MCF 10A (cell line): Measurements from ENCODE around the gene LZTR1. TPM values are rescaled to one million over a fixed set of nuclear protein-coding genes. Genes with fewer than 3 reads are reported as not detected.

Source experiments
- BruUV-seq: library from RNA; stranded (reverse); fragments of 400-500 nt; replicated peaks from 2 replicates; lab custom pipeline; 2021; lab: Mats Ljungman, UMichigan
- CTCF ChIA-PET: fragments of 300-600 bp; sonication (Branson Sonifier 250); formaldehyde crosslinking; extraction: SDS; loops from one replicate; lab custom pipeline; 2021; ENCODE audit warnings: antibody characterized with exemption, inconsistent platforms; lab: Yijun Ruan, JAX
- POLR2A ChIA-PET: fragments of 300-600, 350-650 bp; sonication (Branson Sonifier 250); formaldehyde crosslinking; extraction: SDS; loops from one replicate; lab custom pipeline; 2020; ENCODE audit warnings: antibody characterized with exemption, inconsistent platforms; lab: Yijun Ruan, JAX
- DNase-seq: peaks from one replicate; pipeline ENCODE4 v3.0.0-alpha.2; 2018; ENCODE audit not compliant: unreplicated experiment
- H3K27ac Mint-ChIP-seq: one replicate; pipeline ENCODE4 v1.8.0; 2022; ENCODE audit warnings: mild to moderate bottlenecking, low read depth, mixed read lengths; ENCODE audit not compliant: unreplicated experiment
- H3K27me3 Mint-ChIP-seq: one replicate; pipeline ENCODE4 v1.8.0; 2022; ENCODE audit warnings: mixed read lengths; ENCODE audit not compliant: insufficient read depth, unreplicated experiment
- H3K36me3 Mint-ChIP-seq: one replicate; pipeline ENCODE4 v1.8.0; 2022; ENCODE audit warnings: mild to moderate bottlenecking, moderate library complexity, mixed read lengths; ENCODE audit not compliant: insufficient read depth, unreplicated experiment
- H3K4me1 Mint-ChIP-seq: one replicate; pipeline ENCODE4 v1.8.0; 2022; ENCODE audit warnings: mixed read lengths; ENCODE audit not compliant: insufficient read depth, unreplicated experiment
- H3K4me3 Mint-ChIP-seq: one replicate; pipeline ENCODE4 v1.8.0; 2022; ENCODE audit warnings: mild to moderate bottlenecking, moderate library complexity, mixed read lengths; ENCODE audit not compliant: unreplicated experiment
- H3K9me3 Mint-ChIP-seq: one replicate; pipeline ENCODE4 v1.8.0; 2022; ENCODE audit warnings: mixed read lengths; ENCODE audit not compliant: unreplicated experiment
- CTCF ChIP-seq: fragments of 200-600 bp; IDR thresholded peaks from one replicate; pipeline ENCODE4 v1.8.0; 2022; ENCODE audit warnings: antibody characterized with exemption, mild to moderate bottlenecking; ENCODE audit not compliant: unreplicated experiment
- intact Hi-C: fragments of 100-400 bp; cut with micrococcal nuclease; formaldehyde crosslinking; loops from 2 replicates; pipeline ENCODE4 v1.14.1; 2022
- total RNA-seq: library from RNA; stranded (reverse); gene quantifications from 2 replicates; pipeline ENCODE4 v1.2.3, GENCODE V29; 2022

Gene LZTR1
- total RNA-seq, 1 experiment from 2014 or later, result 49.2 TPM

GRCh38 chr22:20980938-20981722 lies 967 bp upstream of the LZTR1 start:
- ChIA-PET CTCF (interaction anchor here (0.6 to 1.5 kb wide), 6 partner anchors 20 to 77 kb away, joined by 3 to 8 read pairs (median 3); no protein-coding TSS in a partner anchor), POLR2A (interaction anchor here (1.0 to 3.4 kb wide), 13 partner anchors 9 to 128 kb away, joined by 3 to 24 read pairs (median 4); partner anchors contain the start of genes CRKL and THAP7)
- H3K9me3 Mint-ChIP-seq, result peaks cover 8% of the 10 kb centered on the region
- intact Hi-C loops, result no loop called here
- H3K36me3 Mint-ChIP-seq, result peaks cover 18% of the 10 kb centered on the region
- no peak for TF ChIP-seq CTCF
- TSS peak; percentile 76 for BruUV-seq
- no peak for DNase-seq
- peaks cover 8% of the 10 kb centered on the region for H3K4me1 Mint-ChIP-seq
- H3K27ac Mint-ChIP-seq, result peak overlapping the region; percentile 37
- H3K4me3 Mint-ChIP-seq, result peak overlapping the region; percentile 88
- H3K27me3 Mint-ChIP-seq, result no peaks in the 10 kb centered on the region

DNA sequence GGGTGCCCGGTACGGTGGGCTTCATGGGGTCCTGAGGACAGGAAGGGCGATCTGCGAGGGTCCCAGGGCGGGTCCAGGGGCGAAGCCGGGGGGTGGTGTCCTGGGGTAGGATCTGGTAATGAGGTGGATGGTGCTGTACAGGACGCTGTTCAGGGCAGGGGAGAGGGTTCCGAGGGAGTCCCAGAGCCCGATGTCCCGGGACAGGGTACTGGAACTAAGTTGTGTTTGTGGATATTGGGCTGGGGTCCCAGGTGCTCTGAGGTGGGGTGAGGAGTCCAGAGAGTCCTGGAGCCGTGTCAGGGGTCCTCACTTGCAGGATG lies 426 bp downstream of the LZTR1 start:
- ChIA-PET CTCF (interaction anchor here (0.6 to 1.6 kb wide), 12 partner anchors 14 to 1801 kb away, joined by 3 to 9 read pairs (median 3); partner anchors contain the start of gene AIFM3), POLR2A (interaction anchor here (0.5 to 3.4 kb wide), 22 partner anchors 11 to 691 kb away, joined by 3 to 24 read pairs (median 4); partner anchors contain the start of gene THAP7)
- Mint-ChIP-seq H3K4me3 (peak overlapping the region; percentile 88), H3K27ac (peak overlapping the region; percentile 37), H3K9me3 (peaks cover 8% of the 10 kb centered on the region), H3K36me3 (peaks cover 24% of the 10 kb centered on the region), H3K4me1 (peaks cover 8% of the 10 kb centered on the region), H3K27me3 (no peaks in the 10 kb centered on the region)
- TSS peak; percentile 36 for BruUV-seq
- intact Hi-C loops, result no loop called here
- no peak for DNase-seq
- TF ChIP-seq CTCF, result no peak

DNA sequence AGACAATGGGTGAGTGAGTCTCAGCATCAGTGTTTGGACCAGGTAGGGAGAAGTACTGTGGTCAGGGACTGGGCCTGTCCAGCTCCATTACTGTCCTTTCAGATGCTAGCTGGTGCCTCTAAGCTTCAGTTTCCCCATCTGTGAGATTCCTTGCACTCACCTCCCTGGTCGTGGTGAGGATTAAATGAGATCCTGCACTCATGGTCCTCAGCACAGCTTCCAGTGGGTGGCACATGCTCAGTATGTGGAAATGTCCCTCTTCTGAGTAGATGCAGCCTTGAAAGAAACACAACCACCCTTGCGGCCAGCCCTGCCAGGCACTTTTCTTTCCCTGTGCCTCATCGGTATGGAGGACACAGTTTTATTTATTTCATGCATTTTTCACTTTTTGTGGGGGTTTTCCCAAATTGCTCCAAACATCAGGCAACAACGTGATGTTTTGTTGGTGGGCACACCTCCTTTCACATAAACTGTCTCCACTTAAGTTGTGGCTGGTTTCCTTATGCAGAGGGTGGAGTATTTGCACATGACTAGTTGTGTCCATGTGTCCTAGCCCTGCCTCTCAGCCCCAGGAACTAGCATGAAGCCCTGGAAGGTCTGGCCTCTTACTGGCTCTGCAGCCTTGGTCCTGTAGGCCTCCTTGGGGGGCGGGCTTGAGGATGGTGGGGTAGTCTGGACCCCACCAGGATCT lies 1.1 kb downstream of the LZTR1 start:
- ChIA-PET POLR2A (interaction anchor here (0.9 to 2.8 kb wide), 6 partner anchors 16 to 79 kb away, joined by 3 to 15 read pairs (median 6); no protein-coding TSS in a partner anchor), CTCF (interaction anchor here (0.7 to 1.6 kb wide), 2 partner anchors 22 to 97 kb away, joined by 3 to 9 read pairs; no protein-coding TSS in a partner anchor)
- intact Hi-C loops, result no loop called here
- Mint-ChIP-seq H3K4me3 (peak overlapping the region; percentile 88), H3K27me3 (no peaks in the 10 kb centered on the region), H3K27ac (peak overlapping the region; percentile 37), H3K4me1 (peaks cover 8% of the 10 kb centered on the region), H3K36me3 (peaks cover 24% of the 10 kb centered on the region), H3K9me3 (peaks cover 8% of the 10 kb centered on the region)
- no peak for TF ChIP-seq CTCF
- no TSS peak for BruUV-seq
- no peak for DNase-seq

DNA sequence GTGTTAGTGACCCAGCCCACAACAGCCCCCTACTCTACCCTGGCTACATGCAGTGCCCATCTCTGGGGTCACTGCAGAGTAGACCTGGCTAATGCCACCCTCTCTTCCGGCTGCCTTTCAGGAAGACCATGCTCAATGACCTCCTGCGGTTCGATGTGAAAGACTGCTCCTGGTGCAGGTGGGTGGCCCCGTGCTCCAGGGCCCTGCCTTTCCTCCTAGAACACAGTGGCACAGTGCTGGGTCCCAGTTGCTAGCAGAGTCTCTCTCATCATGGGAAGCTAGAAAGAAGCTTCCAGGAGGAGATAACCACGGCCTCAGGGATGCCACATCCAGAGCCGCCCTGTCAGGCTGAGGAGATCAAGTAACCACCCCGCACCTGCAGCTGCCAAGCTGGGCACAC lies 3.6 kb downstream of the LZTR1 start:
- Mint-ChIP-seq H3K27ac (no peak overlapping the region), H3K36me3 (peaks cover 18% of the 10 kb centered on the region), H3K9me3 (no peaks in the 10 kb centered on the region), H3K4me1 (peaks cover 8% of the 10 kb centered on the region), H3K27me3 (no peaks in the 10 kb centered on the region), H3K4me3 (no peak overlapping the region)
- intact Hi-C loops, result no loop called here
- TF ChIP-seq CTCF, result no peak
- BruUV-seq, result no TSS peak
- ChIA-PET POLR2A (no interaction called here), CTCF (interaction anchor here (0.6 kb wide), 1 partner anchor 117 kb away, joined by 3 read pairs; no protein-coding TSS in a partner anchor)
- no peak for DNase-seq
